Activated CD8-positive, alpha-beta T cell treated with anti-CD3 and anti-CD28 coated beads for 36 hours (primary cell): ENCODE measurements around the gene SOWAHA. TPM values are rescaled to one million over a fixed set of nuclear protein-coding genes. Genes with fewer than 3 reads are reported as not detected.

ENCODE experiments used
- ATAC-seq: fragments of 200-7000 bp; cut with Tn5 transposase; one replicate; pipeline ENCODE4 v1.10.0; 2021; ENCODE audit warnings: mild to moderate bottlenecking, moderate library complexity
- CTCF ChIA-PET: fragments of 350-600 bp; sonication (Branson Sonifier 250); formaldehyde crosslinking; loops from one replicate; lab custom pipeline; 2021; ENCODE audit warnings: antibody characterized with exemption; lab: Charles Lee
- POLR2A ChIA-PET: fragments of 350-600 bp; sonication (Branson Sonifier 250); formaldehyde crosslinking; loops from one replicate; lab custom pipeline; 2021; ENCODE audit warnings: antibody characterized with exemption; lab: Charles Lee
- DNase-seq: peaks from one replicate; pipeline ENCODE4 v3.0.0-alpha.2; 2020
- H3K27ac Mint-ChIP-seq: one replicate; pipeline ENCODE4 v1.8.0; 2021; ENCODE audit warnings: mild to moderate bottlenecking, mixed read lengths
- H3K27me3 Mint-ChIP-seq: one replicate; pipeline ENCODE4 v1.8.0; 2021; ENCODE audit warnings: mixed read lengths
- H3K36me3 Mint-ChIP-seq: one replicate; pipeline ENCODE4 v1.8.0; 2021; ENCODE audit warnings: low read depth, mixed read lengths
- H3K4me1 Mint-ChIP-seq: one replicate; pipeline ENCODE4 v1.8.0; 2021; ENCODE audit warnings: low read depth, mixed read lengths
- H3K4me3 Mint-ChIP-seq: one replicate; pipeline ENCODE4 v1.8.0; 2021; ENCODE audit warnings: mild to moderate bottlenecking, moderate library complexity, mixed read lengths
- H3K9me3 Mint-ChIP-seq: one replicate; pipeline ENCODE4 v1.8.0; 2021; ENCODE audit warnings: mixed read lengths
- CTCF ChIP-seq: fragments of 200-600 bp; IDR thresholded peaks from one replicate; pipeline ENCODE4 v1.8.0; 2022; ENCODE audit warnings: antibody characterized with exemption, mild to moderate bottlenecking
- intact Hi-C: fragments of 100-400 bp; cut with micrococcal nuclease; formaldehyde crosslinking; loops from one replicate; pipeline ENCODE4 v1.10.0; 2022
- total RNA-seq, 2 experiments: library from RNA; stranded (reverse); gene quantifications; one replicate each; pipeline ENCODE4 v1.2.3, GENCODE V29; 2021

SOWAHA gene
- total RNA-seq, 2 experiments from 2014 or later = not detected

DNA sequence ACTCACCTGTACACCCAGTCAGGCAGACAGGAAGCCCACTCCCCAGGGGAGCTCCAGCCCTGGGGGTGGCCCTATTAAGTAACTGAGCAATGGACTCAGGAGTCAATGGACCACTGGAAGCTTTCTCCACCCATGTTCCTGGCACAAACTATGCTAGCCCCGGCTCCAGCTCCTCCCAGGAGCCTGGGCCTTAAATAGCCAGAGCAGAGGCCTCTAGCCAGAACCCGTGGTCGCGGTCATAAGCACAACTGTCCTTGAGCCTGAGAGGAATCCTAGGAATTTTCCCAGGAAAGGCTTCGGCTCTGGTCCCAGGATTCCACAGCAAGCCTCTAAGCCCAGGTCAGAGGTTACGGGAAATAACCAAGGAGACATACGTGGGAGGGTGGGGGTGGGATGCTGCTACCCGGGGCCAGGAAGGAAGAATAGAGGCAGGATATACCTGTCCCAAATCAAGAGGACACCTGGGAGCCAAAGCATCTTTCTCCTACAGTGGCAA lies 41.6 kb upstream of the SOWAHA start:
- ATAC-seq (no peak), DNase-seq (no peak)
- no peak overlapping the region for H3K4me3 Mint-ChIP-seq
- CTCF ChIA-PET = no interaction called here
- POLR2A ChIA-PET = no interaction called here
- intact Hi-C loops = no loop called here
- no peaks in the 10 kb centered on the region for H3K36me3 Mint-ChIP-seq
- peaks cover 2% of the 10 kb centered on the region for H3K4me1 Mint-ChIP-seq
- TF ChIP-seq CTCF = no peak
- no peaks in the 10 kb centered on the region for H3K27me3 Mint-ChIP-seq
- H3K27ac Mint-ChIP-seq = no peak overlapping the region
- no peaks in the 10 kb centered on the region for H3K9me3 Mint-ChIP-seq

DNA sequence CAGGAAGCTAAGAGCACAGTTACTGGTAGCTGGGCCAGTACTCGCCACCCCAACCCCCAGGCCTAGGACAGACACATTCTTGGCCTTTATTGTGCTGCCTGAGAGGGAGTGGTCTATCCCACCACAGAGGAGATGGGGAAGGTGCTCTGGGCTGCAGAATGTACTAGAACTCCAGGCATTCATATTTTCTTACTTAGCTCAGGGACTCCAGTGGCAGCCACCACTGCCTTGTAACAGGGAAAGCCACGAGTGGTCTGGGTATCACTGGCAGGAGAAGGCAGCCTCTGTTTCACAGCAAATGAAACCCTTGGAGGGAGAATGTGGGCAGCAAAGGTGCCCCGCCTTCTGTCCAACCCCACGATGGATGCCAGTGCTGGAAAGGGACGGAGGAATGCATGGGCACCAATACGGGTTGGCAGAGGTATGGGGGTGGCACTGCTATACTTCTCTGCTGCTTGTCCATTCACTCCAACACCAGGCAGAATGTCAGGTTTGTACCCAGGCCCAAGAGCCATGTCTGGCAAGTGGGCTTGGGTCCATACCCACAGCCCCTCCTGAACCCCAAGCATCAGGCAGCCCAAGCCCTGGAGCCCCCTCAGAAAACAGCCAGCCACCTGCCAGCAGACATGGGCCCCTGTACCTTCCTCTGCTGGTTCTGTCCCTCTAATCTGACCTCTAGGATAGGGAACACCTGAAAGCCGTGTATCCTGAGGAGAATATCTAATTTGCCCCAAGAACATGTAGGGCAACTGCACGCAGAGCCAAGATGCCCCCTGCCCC lies 40.6 kb upstream of the SOWAHA start:
- POLR2A ChIA-PET = interaction anchor here (2.1 kb wide), 1 partner anchor 18 kb away, joined by 8 read pairs; no protein-coding TSS in a partner anchor
- H3K27ac Mint-ChIP-seq = no peak overlapping the region

GRCh38 chr5:132773114-132773513 lies 40.0 kb upstream of the SOWAHA start:
- H3K4me3 Mint-ChIP-seq = no peak overlapping the region
- H3K36me3 Mint-ChIP-seq = no peaks in the 10 kb centered on the region
- intact Hi-C loops = no loop called here
- TF ChIP-seq CTCF = no peak
- DNase-seq (no peak), ATAC-seq (no peak)
- ChIA-PET POLR2A (interaction anchor here (1.5 to 2.1 kb wide), 2 partner anchors 8 to 18 kb away, joined by 4 to 8 read pairs; no protein-coding TSS in a partner anchor), CTCF (interaction anchor here (1.4 to 1.5 kb wide), 2 partner anchors 43 to 47 kb away, joined by 3 read pairs; no protein-coding TSS in a partner anchor)
- no peak overlapping the region for H3K27ac Mint-ChIP-seq
- H3K4me1 Mint-ChIP-seq = peaks cover 4% of the 10 kb centered on the region
- peaks cover 3% of the 10 kb centered on the region for H3K27me3 Mint-ChIP-seq
- no peaks in the 10 kb centered on the region for H3K9me3 Mint-ChIP-seq

More for the DNA sequence above, 40.6 kb upstream of the SOWAHA start:
- DNase-seq (no peak), ATAC-seq (no peak)
- no peaks in the 10 kb centered on the region for H3K9me3 Mint-ChIP-seq
- intact Hi-C loops = no loop called here
- CTCF ChIA-PET = no interaction called here
- H3K27me3 Mint-ChIP-seq = no peaks in the 10 kb centered on the region
- H3K4me1 Mint-ChIP-seq = peaks cover 2% of the 10 kb centered on the region
- no peaks in the 10 kb centered on the region for H3K36me3 Mint-ChIP-seq
- TF ChIP-seq CTCF = no peak
- H3K4me3 Mint-ChIP-seq = no peak overlapping the region

GRCh38 chr5:132773601-132774355 lies 39.3 kb upstream of the SOWAHA start:
- no peak overlapping the region for H3K4me3 Mint-ChIP-seq
- H3K9me3 Mint-ChIP-seq = no peaks in the 10 kb centered on the region
- H3K4me1 Mint-ChIP-seq = peaks cover 6% of the 10 kb centered on the region
- H3K36me3 Mint-ChIP-seq = no peaks in the 10 kb centered on the region
- DNase-seq (no peak), ATAC-seq (no peak)
- H3K27ac Mint-ChIP-seq = no peak overlapping the region
- TF ChIP-seq CTCF = no peak
- ChIA-PET POLR2A (interaction anchor here (1.5 to 2.1 kb wide), 2 partner anchors 9 to 19 kb away, joined by 4 to 8 read pairs; no protein-coding TSS in a partner anchor), CTCF (interaction anchor here (1.4 to 1.5 kb wide), 2 partner anchors 43 to 46 kb away, joined by 3 read pairs; no protein-coding TSS in a partner anchor)
- intact Hi-C loops = no loop called here
- H3K27me3 Mint-ChIP-seq = peaks cover 8% of the 10 kb centered on the region
